Measurements from ENCODE around the gene RNF38. TPM values are rescaled to one million over a fixed set of nuclear protein-coding genes. Genes with fewer than 3 reads are reported as not detected.
A peak's percentile ranks its signal among the peaks of the same experiment; 100 is the strongest.
"Not testable (repeated sequence)": the region's sequence is repeated elsewhere in the genome, so short reads cannot be mapped to it uniquely, and the experiment has no call there.

Gene RNF38
- total RNA-seq, 1 experiment from 2014 or later = 10.8 TPM

DNA sequence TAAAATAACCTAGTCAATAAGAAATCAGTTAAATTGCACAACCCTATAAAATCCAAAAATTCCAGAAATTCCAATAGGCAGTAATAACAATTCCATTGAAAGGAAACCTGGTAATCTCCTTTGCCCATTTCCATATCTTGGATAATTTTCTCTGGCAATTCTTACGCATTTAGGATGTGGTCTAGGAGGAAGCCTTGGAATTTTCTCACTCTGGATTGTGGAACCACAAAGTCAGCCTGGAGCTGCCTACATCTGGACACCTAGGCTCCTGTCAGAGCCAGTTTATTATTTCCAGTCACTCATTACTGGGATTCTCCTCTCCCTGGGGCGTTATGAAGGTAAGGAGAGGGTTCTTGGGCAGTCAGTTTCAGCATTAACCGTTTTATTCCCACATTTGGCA is 101.5 kb downstream of the RNF38 start:
- no peak for DNase-seq
- CTCF ChIA-PET = no interaction called here
- TF ChIP-seq, protein P1, sequence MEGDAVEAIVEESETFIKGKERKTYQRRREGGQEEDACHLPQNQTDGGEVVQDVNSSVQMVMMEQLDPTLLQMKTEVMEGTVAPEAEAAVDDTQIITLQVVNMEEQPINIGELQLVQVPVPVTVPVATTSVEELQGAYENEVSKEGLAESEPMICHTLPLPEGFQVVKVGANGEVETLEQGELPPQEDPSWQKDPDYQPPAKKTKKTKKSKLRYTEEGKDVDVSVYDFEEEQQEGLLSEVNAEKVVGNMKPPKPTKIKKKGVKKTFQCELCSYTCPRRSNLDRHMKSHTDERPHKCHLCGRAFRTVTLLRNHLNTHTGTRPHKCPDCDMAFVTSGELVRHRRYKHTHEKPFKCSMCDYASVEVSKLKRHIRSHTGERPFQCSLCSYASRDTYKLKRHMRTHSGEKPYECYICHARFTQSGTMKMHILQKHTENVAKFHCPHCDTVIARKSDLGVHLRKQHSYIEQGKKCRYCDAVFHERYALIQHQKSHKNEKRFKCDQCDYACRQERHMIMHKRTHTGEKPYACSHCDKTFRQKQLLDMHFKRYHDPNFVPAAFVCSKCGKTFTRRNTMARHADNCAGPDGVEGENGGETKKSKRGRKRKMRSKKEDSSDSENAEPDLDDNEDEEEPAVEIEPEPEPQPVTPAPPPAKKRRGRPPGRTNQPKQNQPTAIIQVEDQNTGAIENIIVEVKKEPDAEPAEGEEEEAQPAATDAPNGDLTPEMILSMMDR (IDR thresholded peaks at IDR 0.05; ENCODE audit: unreplicated experiment) = no peak
- H3K27me3 Mint-ChIP-seq (ENCODE audit: unreplicated experiment) = no peaks in the 10 kb centered on the region
- H3K4me1 Mint-ChIP-seq (ENCODE audit: low read depth, unreplicated experiment) = no peaks in the 10 kb centered on the region
- no peak overlapping the region for H3K4me3 Mint-ChIP-seq (ENCODE audit: low read depth, unreplicated experiment)
- intact Hi-C loops (cut with micrococcal nuclease; ENCODE audit: unreplicated experiment) = no loop called here
- BruUV-seq (replicated peaks) = no TSS peak
- no peak overlapping the region for H3K27ac Mint-ChIP-seq (ENCODE audit: unreplicated experiment)
- H3K9me3 Mint-ChIP-seq (ENCODE audit: low read depth, unreplicated experiment) = no peaks in the 10 kb centered on the region
- H3K36me3 Mint-ChIP-seq (ENCODE audit: insufficient read depth, unreplicated experiment) = no peaks in the 10 kb centered on the region

DNA sequence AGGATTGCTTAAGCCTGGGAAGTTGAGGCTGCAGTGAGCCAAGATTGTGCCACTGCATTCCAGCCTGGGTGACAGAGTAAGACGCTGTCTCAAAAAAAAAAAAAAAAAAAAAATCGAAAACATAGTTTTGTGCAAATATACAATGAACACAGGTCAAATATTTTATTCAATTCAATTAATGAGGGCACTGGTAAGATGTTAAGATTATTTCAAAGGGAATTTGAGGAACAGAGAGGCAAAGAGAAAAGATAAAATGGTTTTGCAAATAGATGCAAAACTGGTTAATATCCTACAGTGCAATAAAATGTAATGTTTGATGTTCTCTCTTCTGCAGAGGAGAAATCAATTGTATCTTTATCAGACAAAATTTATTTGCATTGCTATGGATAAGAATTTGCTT is 102.3 kb downstream of the RNF38 start:
- H3K27me3 Mint-ChIP-seq (ENCODE audit: unreplicated experiment) = no peaks in the 10 kb centered on the region
- no peak for DNase-seq
- H3K9me3 Mint-ChIP-seq (ENCODE audit: low read depth, unreplicated experiment) = no peaks in the 10 kb centered on the region
- no TSS peak for BruUV-seq (replicated peaks)
- no peak overlapping the region for H3K27ac Mint-ChIP-seq (ENCODE audit: unreplicated experiment)
- intact Hi-C loops (cut with micrococcal nuclease; ENCODE audit: unreplicated experiment) = no loop called here
- no peaks in the 10 kb centered on the region for H3K4me1 Mint-ChIP-seq (ENCODE audit: low read depth, unreplicated experiment)
- CTCF ChIA-PET = no interaction called here
- TF ChIP-seq, protein P1 (IDR thresholded peaks at IDR 0.05; ENCODE audit: unreplicated experiment) = no peak
- no peaks in the 10 kb centered on the region for H3K36me3 Mint-ChIP-seq (ENCODE audit: insufficient read depth, unreplicated experiment)
- H3K4me3 Mint-ChIP-seq (ENCODE audit: low read depth, unreplicated experiment) = no peak overlapping the region

DNA sequence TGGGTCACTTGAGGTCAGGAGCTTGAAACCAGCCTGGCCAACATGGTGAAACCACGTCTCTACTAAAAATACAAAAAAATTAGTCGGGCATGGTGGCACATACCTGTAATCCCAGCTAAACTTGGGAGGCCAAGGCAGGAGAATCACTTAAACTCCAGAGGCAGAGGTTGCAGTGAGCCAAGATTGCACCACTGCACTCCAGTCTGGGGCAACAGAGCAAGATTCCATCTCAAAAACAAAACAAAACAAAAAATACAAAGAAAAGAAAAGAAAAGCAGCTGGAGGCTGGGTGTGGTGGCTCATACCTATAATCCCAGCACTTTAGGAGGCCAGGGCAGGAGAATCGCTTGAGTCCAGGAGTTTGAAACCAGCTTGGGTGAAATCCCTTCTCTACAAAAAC is 105.1 kb downstream of the RNF38 start:
- H3K9me3 Mint-ChIP-seq (ENCODE audit: low read depth, unreplicated experiment); H3K27me3 Mint-ChIP-seq (ENCODE audit: unreplicated experiment); H3K4me3 Mint-ChIP-seq (ENCODE audit: low read depth, unreplicated experiment); DNase-seq; CTCF ChIA-PET; H3K36me3 Mint-ChIP-seq (ENCODE audit: insufficient read depth, unreplicated experiment); BruUV-seq (replicated peaks); H3K27ac Mint-ChIP-seq (ENCODE audit: unreplicated experiment); H3K4me1 Mint-ChIP-seq (ENCODE audit: low read depth, unreplicated experiment); intact Hi-C loops (cut with micrococcal nuclease; ENCODE audit: unreplicated experiment): not testable (repeated sequence)

DNA sequence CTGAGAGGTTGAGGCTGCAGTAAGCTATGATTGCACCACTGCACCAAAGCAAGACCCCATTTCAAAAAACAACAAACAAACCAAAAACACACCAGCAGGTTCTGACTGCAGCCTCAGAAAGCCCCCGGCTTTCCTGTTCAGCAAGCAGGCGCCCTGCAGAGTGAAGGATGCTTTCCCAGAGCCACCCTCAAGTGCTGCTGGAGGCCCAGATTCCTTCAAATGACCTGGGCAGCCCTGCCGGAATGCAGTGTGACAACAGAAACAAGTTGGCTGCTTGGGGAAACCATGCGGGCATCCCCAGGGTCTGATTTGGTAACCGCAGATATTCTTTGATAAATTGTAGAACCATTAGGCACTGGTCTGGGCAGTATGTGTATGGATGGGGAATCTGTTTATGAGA is 106.2 kb downstream of the RNF38 start:
- TF ChIP-seq, protein P1 (IDR thresholded peaks at IDR 0.05; ENCODE audit: unreplicated experiment) = no peak
- DNase-seq = no peak
- intact Hi-C loops (cut with micrococcal nuclease; ENCODE audit: unreplicated experiment) = no loop called here
- Mint-ChIP-seq H3K27ac (ENCODE audit: unreplicated experiment) (peak overlapping the region; percentile 56), H3K9me3 (ENCODE audit: low read depth, unreplicated experiment) (no peaks in the 10 kb centered on the region), H3K27me3 (ENCODE audit: unreplicated experiment) (no peaks in the 10 kb centered on the region), H3K4me3 (ENCODE audit: low read depth, unreplicated experiment) (no peak overlapping the region), H3K4me1 (ENCODE audit: low read depth, unreplicated experiment) (no peaks in the 10 kb centered on the region), H3K36me3 (ENCODE audit: insufficient read depth, unreplicated experiment) (no peaks in the 10 kb centered on the region)
- no TSS peak for BruUV-seq (replicated peaks)
- CTCF ChIA-PET = no interaction called here

DNA sequence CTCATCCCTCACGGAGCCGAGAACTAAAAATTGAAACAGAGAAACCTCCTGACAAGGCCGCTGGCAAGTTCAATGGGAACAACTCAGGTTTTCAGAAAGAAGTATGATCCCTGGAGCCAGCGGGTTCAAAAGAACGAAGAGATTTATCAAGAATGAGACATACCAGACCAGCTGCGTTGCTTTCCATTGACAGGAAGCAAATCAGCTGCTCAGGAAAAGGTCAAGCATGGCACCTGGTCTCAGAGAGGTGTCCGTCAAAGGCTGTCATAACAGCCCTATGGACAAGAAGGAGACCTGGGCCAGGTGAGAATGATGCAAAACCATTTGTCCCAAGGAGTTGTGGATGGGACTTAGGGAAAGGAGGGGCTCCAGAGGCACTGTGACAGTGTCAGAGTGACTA is 106.9 kb downstream of the RNF38 start:
- Mint-ChIP-seq H3K27me3 (ENCODE audit: unreplicated experiment) (no peaks in the 10 kb centered on the region), H3K4me3 (ENCODE audit: low read depth, unreplicated experiment) (no peak overlapping the region), H3K4me1 (ENCODE audit: low read depth, unreplicated experiment) (no peaks in the 10 kb centered on the region), H3K9me3 (ENCODE audit: low read depth, unreplicated experiment) (no peaks in the 10 kb centered on the region), H3K27ac (ENCODE audit: unreplicated experiment) (no peak overlapping the region), H3K36me3 (ENCODE audit: insufficient read depth, unreplicated experiment) (no peaks in the 10 kb centered on the region)
- TF ChIP-seq, protein P1 (IDR thresholded peaks at IDR 0.05; ENCODE audit: unreplicated experiment) = no peak
- BruUV-seq (replicated peaks) = no TSS peak
- CTCF ChIA-PET = no interaction called here
- no peak for DNase-seq
- intact Hi-C loops (cut with micrococcal nuclease; ENCODE audit: unreplicated experiment) = no loop called here

Data from Calu3 (cell line).